ENCODE data around the gene IGSF3. TPM values are rescaled to one million over a fixed set of nuclear protein-coding genes. Genes with fewer than 3 reads are reported as not detected.
A peak's percentile ranks its signal among the peaks of the same experiment; 100 is the strongest.
"Not testable (repeated sequence)": the region's sequence is repeated elsewhere in the genome, so short reads cannot be mapped to it uniquely, and the experiment has no call there.

Gene IGSF3
- polyA plus RNA-seq, 3 donors, result 0.07 to 0.12 TPM; not detected in 1

DNA sequence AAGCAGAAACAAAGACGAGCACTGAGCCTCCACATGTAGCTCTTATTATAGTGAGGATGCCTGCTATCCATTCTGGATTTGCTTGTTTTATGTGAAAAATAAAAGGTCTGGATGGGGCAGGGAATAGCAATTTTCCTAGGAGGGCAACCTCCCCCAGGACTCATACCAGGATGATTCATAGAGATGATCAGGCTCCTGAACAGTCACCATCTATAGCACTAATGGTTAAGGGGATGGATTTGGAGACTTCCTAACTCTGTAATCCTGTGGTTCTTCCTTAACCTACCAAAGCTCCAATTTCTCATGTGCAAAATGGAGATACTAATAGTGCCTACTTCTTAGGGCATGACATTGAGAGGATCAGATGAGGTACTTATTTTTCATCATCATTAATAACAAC, 62.2 kb downstream of the IGSF3 start:
- intact Hi-C loops (cut with micrococcal nuclease), result no loop called here
- H3K79me2 ChIP-seq (ENCODE audit: insufficient read depth, low read length), result no peaks in the 10 kb centered on the region
- H3K27me3 ChIP-seq (ENCODE audit: control insufficient read depth in 2 of 2, insufficient read depth in 2 of 2, low read length in 2 of 2), result no peaks in the 10 kb centered on the region
- H3K9ac ChIP-seq (ENCODE audit: insufficient read depth, low read length, poor library complexity, severe bottlenecking), result peak overlapping the region; percentile 23
- Mint-ChIP-seq H3K27me3 (ENCODE audit: low read depth in 3 of 3) (no peaks in the 10 kb centered on the region), H3K4me3 (peak overlapping the region in 1 of 2 donors; percentile 65), H3K36me3 (no peaks in the 10 kb centered on the region), H3K9me3 (peaks cover 0 to 3% (median 0%) of the 10 kb centered on the region in 7 donors), H3K4me1 (peaks cover 76% of the 10 kb centered on the region), H3K27ac (peak overlapping the region; percentile 90 to 98 (median 96))
- no peaks in the 10 kb centered on the region for H4K20me1 ChIP-seq (ENCODE audit: insufficient read depth, low read length)
- peak overlapping the region in 1 of 2 donors; percentile 80 for H3K27ac ChIP-seq (ENCODE audit: low read depth in 1 of 2, low read length in 2 of 2)
- peak overlapping the region in 1 of 3 experiments; percentile 19 for H3K4me3 ChIP-seq (replicated peaks in 1 of 3; ENCODE audit: low read depth in 2 of 3, low read length in 3 of 3)
- H2AFZ ChIP-seq (ENCODE audit: insufficient read depth, low read depth, low read length, poor library complexity, severe bottlenecking), result no peak overlapping the region
- no peaks in the 10 kb centered on the region for H3K36me3 ChIP-seq (replicated peaks in 1 of 2; ENCODE audit: control insufficient read depth in 1 of 2, insufficient read depth in 2 of 2, low read length in 2 of 2)
- peak in 2 of 3 donors; percentile 25 to 52 for DNase-seq
- TF ChIP-seq, protein P1, sequence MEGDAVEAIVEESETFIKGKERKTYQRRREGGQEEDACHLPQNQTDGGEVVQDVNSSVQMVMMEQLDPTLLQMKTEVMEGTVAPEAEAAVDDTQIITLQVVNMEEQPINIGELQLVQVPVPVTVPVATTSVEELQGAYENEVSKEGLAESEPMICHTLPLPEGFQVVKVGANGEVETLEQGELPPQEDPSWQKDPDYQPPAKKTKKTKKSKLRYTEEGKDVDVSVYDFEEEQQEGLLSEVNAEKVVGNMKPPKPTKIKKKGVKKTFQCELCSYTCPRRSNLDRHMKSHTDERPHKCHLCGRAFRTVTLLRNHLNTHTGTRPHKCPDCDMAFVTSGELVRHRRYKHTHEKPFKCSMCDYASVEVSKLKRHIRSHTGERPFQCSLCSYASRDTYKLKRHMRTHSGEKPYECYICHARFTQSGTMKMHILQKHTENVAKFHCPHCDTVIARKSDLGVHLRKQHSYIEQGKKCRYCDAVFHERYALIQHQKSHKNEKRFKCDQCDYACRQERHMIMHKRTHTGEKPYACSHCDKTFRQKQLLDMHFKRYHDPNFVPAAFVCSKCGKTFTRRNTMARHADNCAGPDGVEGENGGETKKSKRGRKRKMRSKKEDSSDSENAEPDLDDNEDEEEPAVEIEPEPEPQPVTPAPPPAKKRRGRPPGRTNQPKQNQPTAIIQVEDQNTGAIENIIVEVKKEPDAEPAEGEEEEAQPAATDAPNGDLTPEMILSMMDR (IDR thresholded peaks at IDR 0.05), result no peak
- no CpG with 5 or more reads among the region's 1 CpG for WGBS (ENCODE audit: insufficient coverage)
- no peak overlapping the region for H3K4me2 ChIP-seq (replicated peaks; ENCODE audit: extremely low read depth, low read length, poor library complexity, severe bottlenecking)
- H3K4me1 ChIP-seq (ENCODE audit: control insufficient read depth in 1 of 2, insufficient read depth in 2 of 2, low read length in 2 of 2), result peaks cover 50 to 66% of the 10 kb centered on the region in 2 donors
- H3K9me3 ChIP-seq (replicated peaks in 1 of 2; ENCODE audit: control insufficient read depth in 1 of 2, insufficient read depth in 1 of 2, low read length in 2 of 2), result no peaks in the 10 kb centered on the region

DNA sequence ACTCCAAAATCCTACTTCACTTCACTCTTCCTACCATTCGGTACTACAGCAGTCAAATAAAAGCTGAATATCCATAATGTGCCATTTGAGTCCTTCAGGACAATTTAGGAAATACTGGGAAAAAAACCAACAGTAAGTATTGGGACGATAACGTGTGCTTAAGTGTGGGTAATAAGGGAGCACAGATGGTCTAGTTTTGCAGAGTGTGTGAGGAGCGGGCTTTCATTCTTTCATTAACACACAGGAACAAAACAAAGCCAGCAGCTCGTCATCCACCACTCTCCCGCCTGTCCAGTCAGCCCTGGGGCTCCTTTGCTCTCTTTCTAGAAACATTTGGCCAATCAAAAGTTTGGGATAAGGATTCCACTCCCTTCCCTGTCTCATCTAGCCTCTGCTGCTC, 63.1 kb downstream of the IGSF3 start:
- Mint-ChIP-seq H3K27ac (peak overlapping the region in 1 of 7 donors; percentile 18), H3K4me1 (peaks cover 74% of the 10 kb centered on the region)
- intact Hi-C loops (cut with micrococcal nuclease); H3K4me3 Mint-ChIP-seq; H4K20me1 ChIP-seq (ENCODE audit: insufficient read depth, low read length); DNase-seq; H3K9me3 Mint-ChIP-seq; H3K27me3 ChIP-seq (ENCODE audit: control insufficient read depth in 2 of 2, insufficient read depth in 2 of 2, low read length in 2 of 2); H3K27me3 Mint-ChIP-seq (ENCODE audit: low read depth in 3 of 3); H3K4me3 ChIP-seq (replicated peaks in 1 of 3; ENCODE audit: low read depth in 2 of 3, low read length in 3 of 3); H3K36me3 Mint-ChIP-seq; H3K4me2 ChIP-seq (replicated peaks; ENCODE audit: extremely low read depth, low read length, poor library complexity, severe bottlenecking); H3K9me3 ChIP-seq (replicated peaks in 1 of 2; ENCODE audit: control insufficient read depth in 1 of 2, insufficient read depth in 1 of 2, low read length in 2 of 2); H3K9ac ChIP-seq (ENCODE audit: insufficient read depth, low read length, poor library complexity, severe bottlenecking); H2AFZ ChIP-seq (ENCODE audit: insufficient read depth, low read depth, low read length, poor library complexity, severe bottlenecking); H3K79me2 ChIP-seq (ENCODE audit: insufficient read depth, low read length); H3K27ac ChIP-seq (ENCODE audit: low read depth in 1 of 2, low read length in 2 of 2); H3K36me3 ChIP-seq (replicated peaks in 1 of 2; ENCODE audit: control insufficient read depth in 1 of 2, insufficient read depth in 2 of 2, low read length in 2 of 2): not testable (repeated sequence)
- peaks cover 44 to 68% of the 10 kb centered on the region in 2 donors for H3K4me1 ChIP-seq (ENCODE audit: control insufficient read depth in 1 of 2, insufficient read depth in 2 of 2, low read length in 2 of 2)
- no CpG with 5 or more reads among the region's 6 CpGs for WGBS (ENCODE audit: insufficient coverage)

DNA sequence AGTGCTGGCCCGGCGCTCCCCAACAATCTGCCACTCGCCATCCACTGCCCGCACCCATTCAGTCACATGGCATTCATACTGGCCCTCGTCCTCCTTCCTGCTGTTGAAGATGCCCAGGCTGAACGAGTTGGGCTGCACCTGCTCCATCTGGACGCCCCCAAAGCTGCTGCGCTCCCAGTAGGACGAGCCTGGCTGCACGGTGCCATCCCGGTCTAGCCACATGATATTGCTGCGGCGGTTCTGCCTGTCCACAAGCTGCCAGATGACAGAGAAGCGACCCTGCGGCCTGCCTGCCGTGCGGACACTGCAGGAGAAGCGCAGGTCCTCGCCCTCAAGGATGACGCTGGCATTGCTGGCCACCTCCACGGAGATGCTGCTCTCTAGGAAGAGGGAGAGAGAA, 63.9 kb downstream of the IGSF3 start:
- Mint-ChIP-seq H3K4me1 (peaks cover 75% of the 10 kb centered on the region), H3K27ac (peak overlapping the region in 3 of 7 donors; percentile 1 to 51 (median 31))
- H3K36me3 ChIP-seq (replicated peaks in 1 of 2; ENCODE audit: control insufficient read depth in 1 of 2, insufficient read depth in 2 of 2, low read length in 2 of 2); H3K4me3 ChIP-seq (replicated peaks in 1 of 3; ENCODE audit: low read depth in 2 of 3, low read length in 3 of 3); H3K27ac ChIP-seq (ENCODE audit: low read depth in 1 of 2, low read length in 2 of 2); intact Hi-C loops (cut with micrococcal nuclease); H3K4me2 ChIP-seq (replicated peaks; ENCODE audit: extremely low read depth, low read length, poor library complexity, severe bottlenecking); H3K36me3 Mint-ChIP-seq; H3K9me3 ChIP-seq (replicated peaks in 1 of 2; ENCODE audit: control insufficient read depth in 1 of 2, insufficient read depth in 1 of 2, low read length in 2 of 2); DNase-seq; H3K79me2 ChIP-seq (ENCODE audit: insufficient read depth, low read length); H3K4me3 Mint-ChIP-seq; H4K20me1 ChIP-seq (ENCODE audit: insufficient read depth, low read length); H3K9me3 Mint-ChIP-seq; H2AFZ ChIP-seq (ENCODE audit: insufficient read depth, low read depth, low read length, poor library complexity, severe bottlenecking); H3K27me3 Mint-ChIP-seq (ENCODE audit: low read depth in 3 of 3); H3K9ac ChIP-seq (ENCODE audit: insufficient read depth, low read length, poor library complexity, severe bottlenecking); H3K27me3 ChIP-seq (ENCODE audit: control insufficient read depth in 2 of 2, insufficient read depth in 2 of 2, low read length in 2 of 2): not testable (repeated sequence)
- WGBS (ENCODE audit: insufficient coverage), result 100% methylated on average over 1 of the region's 21 CpGs
- H3K4me1 ChIP-seq (ENCODE audit: control insufficient read depth in 1 of 2, insufficient read depth in 2 of 2, low read length in 2 of 2), result peaks cover 43 to 63% of the 10 kb centered on the region in 2 donors

DNA sequence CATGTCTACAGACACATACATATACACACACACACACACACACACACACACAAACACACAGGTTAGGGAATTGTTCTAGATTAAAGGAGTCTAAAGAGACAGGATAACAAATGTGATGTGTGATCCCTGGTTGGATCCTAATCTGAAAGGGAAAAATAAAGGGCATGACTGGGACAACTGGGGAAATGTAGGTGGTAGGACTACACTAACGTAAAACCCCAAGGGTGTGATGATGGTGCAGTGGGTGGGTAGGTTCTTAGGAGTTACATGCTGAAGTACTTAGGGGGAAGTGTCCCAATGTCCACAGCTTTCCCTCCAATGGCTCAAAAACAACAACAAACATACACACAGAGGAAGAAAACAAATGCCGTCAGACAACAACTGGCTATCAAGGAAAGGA, 68.2 kb downstream of the IGSF3 start:
- H3K27ac Mint-ChIP-seq; H3K9me3 Mint-ChIP-seq; H3K4me3 Mint-ChIP-seq; H3K27me3 Mint-ChIP-seq (ENCODE audit: low read depth in 3 of 3); H3K27ac ChIP-seq (ENCODE audit: low read depth in 1 of 2, low read length in 2 of 2); H3K4me2 ChIP-seq (replicated peaks; ENCODE audit: extremely low read depth, low read length, poor library complexity, severe bottlenecking); H4K20me1 ChIP-seq (ENCODE audit: insufficient read depth, low read length); H3K4me3 ChIP-seq (replicated peaks in 1 of 3; ENCODE audit: low read depth in 2 of 3, low read length in 3 of 3); H3K27me3 ChIP-seq (ENCODE audit: control insufficient read depth in 2 of 2, insufficient read depth in 2 of 2, low read length in 2 of 2); intact Hi-C loops (cut with micrococcal nuclease); H2AFZ ChIP-seq (ENCODE audit: insufficient read depth, low read depth, low read length, poor library complexity, severe bottlenecking); H3K36me3 ChIP-seq (replicated peaks in 1 of 2; ENCODE audit: control insufficient read depth in 1 of 2, insufficient read depth in 2 of 2, low read length in 2 of 2); H3K9ac ChIP-seq (ENCODE audit: insufficient read depth, low read length, poor library complexity, severe bottlenecking); DNase-seq; H3K79me2 ChIP-seq (ENCODE audit: insufficient read depth, low read length); H3K36me3 Mint-ChIP-seq; H3K9me3 ChIP-seq (replicated peaks in 1 of 2; ENCODE audit: control insufficient read depth in 1 of 2, insufficient read depth in 1 of 2, low read length in 2 of 2): not testable (repeated sequence)
- peaks cover 61% of the 10 kb centered on the region for H3K4me1 Mint-ChIP-seq
- no CpG with 5 or more reads among the region's 2 CpGs for WGBS (ENCODE audit: insufficient coverage)
- H3K4me1 ChIP-seq (ENCODE audit: control insufficient read depth in 1 of 2, insufficient read depth in 2 of 2, low read length in 2 of 2), result peaks cover 29 to 52% of the 10 kb centered on the region in 2 donors
